Central memory CD8-positive, alpha-beta T cell (primary cell): ENCODE measurements around the gene FUT4.

ENCODE experiments used
- ATAC-seq: fragments of 150-1000 bp; cut with Tn5 transposase; replicated peaks from 2 replicates; pipeline ENCODE4 v1.10.0; 2022; ENCODE audit warnings: mild to moderate bottlenecking, moderate FRiP score, moderate number of reproducible peaks; ENCODE audit not compliant: poor library complexity, severe bottlenecking; ENCODE audit errors: extremely low read depth
- DNase-seq, 2 donors: peaks; one replicate each; pipeline ENCODE4 v3.0.0; 2021; ENCODE audit warnings: low spot score in 2 of 2
- H3K27ac Mint-ChIP-seq: one replicate; pipeline ENCODE4 v1.8.0; 2022; ENCODE audit warnings: low read depth, mild to moderate bottlenecking, moderate library complexity, mixed read lengths
- H3K27me3 Mint-ChIP-seq: one replicate; pipeline ENCODE4 v1.8.0; 2022; ENCODE audit warnings: mixed read lengths
- H3K36me3 Mint-ChIP-seq: one replicate; pipeline ENCODE4 v1.8.0; 2022; ENCODE audit warnings: mild to moderate bottlenecking, moderate library complexity, mixed read lengths; ENCODE audit not compliant: insufficient read depth
- H3K4me1 Mint-ChIP-seq: one replicate; pipeline ENCODE4 v1.8.0; 2022; ENCODE audit warnings: mixed read lengths
- H3K4me3 Mint-ChIP-seq: one replicate; pipeline ENCODE4 v1.8.0; 2022; ENCODE audit warnings: mild to moderate bottlenecking, moderate library complexity, mixed read lengths
- H3K9me3 Mint-ChIP-seq: one replicate; pipeline ENCODE4 v1.8.0; 2022; ENCODE audit warnings: mixed read lengths

FUT4 gene

DNA sequence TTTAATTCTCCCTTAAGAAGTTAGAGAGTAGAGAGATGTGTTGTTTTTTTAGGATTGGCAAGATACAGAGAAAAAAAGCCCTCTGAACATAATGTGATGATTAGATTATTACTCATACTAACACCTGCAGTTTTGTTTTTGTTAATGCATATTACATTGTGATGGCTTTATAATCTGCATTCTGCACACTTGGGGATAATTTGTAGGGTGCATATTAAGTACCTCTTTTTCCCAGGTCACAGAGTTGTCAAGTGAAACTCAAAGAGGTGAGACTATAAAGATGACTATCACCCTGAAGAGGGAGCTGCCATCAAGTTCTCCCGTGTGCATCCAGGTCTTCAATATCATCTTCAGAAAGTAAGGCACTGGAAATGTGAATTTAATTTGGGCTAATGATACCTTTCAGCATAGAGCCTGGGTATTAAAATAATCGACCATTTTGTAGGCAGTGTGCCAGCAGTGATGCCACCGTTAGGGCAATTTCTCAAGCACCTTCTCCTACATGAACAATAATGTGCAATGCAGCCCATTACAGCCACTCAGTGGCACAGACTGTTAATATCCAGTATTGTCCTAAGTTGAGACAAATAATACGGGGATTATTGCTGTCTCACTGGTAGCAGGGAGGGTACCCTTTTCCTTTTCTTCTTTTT is 39.6 kb downstream of the FUT4 start:
- no peak for DNase-seq
- H3K4me1 Mint-ChIP-seq = no peaks in the 10 kb centered on the region
- no peak overlapping the region for H3K4me3 Mint-ChIP-seq
- no peak overlapping the region for H3K27ac Mint-ChIP-seq
- H3K27me3 Mint-ChIP-seq = no peaks in the 10 kb centered on the region
- ATAC-seq = no peak
- no peaks in the 10 kb centered on the region for H3K36me3 Mint-ChIP-seq
- no peaks in the 10 kb centered on the region for H3K9me3 Mint-ChIP-seq

DNA sequence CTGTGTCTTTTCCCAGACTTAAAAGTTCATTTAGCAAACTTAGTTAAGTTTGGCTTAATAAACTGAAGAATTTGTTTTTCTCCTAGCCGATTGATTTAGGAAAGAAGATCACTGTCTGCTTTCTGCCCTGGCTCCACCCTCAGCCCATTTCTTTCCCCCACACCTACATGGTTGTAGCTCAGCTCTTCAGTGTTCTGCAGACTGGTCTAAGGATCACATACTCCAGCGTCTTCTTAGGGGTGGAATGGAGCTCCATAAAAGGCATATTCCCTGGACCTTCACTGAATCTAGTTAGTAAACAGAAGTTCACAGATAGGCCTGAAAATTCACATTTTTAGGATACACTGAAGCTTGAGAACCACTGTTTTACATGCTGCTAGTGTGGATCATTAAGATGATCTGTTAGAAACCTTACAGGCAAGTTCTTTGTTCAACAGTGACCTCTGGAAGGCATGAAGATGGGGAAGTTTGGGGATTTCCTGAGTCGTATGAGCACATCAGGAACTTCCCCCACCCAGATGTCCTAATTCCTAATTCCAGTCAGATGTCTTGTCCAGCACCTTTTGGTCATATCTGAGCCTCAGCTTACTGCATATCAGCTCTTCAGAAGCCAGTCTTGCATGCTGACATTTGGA is 40.3 kb downstream of the FUT4 start:
- H3K27ac Mint-ChIP-seq = no peak overlapping the region
- H3K4me1 Mint-ChIP-seq = no peaks in the 10 kb centered on the region
- no peak overlapping the region for H3K4me3 Mint-ChIP-seq
- ATAC-seq = no peak
- no peaks in the 10 kb centered on the region for H3K36me3 Mint-ChIP-seq
- no peaks in the 10 kb centered on the region for H3K27me3 Mint-ChIP-seq
- DNase-seq = no peak
- H3K9me3 Mint-ChIP-seq = no peaks in the 10 kb centered on the region

DNA sequence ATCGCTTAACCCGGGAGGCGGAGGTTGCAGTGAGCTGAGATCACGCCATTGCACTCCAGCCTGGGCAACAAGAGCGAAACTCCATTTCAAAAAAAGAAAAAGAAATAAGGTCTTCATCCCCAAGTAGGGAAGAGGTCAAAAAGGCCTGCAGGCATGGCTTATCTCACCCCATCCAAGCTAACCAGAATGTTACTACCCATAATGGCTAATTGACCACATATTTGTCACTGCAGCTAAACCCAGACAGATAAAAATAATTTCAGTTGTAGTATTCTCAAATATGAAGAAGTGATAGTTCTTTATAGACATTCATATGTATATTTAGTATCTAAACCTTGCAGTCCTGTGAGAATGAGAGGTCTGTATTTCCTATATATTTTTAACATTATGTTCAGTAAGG is 41.3 kb downstream of the FUT4 start:
- DNase-seq (no peak), ATAC-seq (no peak)
- Mint-ChIP-seq H3K27ac (no peak overlapping the region), H3K36me3 (no peaks in the 10 kb centered on the region), H3K9me3 (no peaks in the 10 kb centered on the region), H3K4me3 (no peak overlapping the region), H3K4me1 (no peaks in the 10 kb centered on the region), H3K27me3 (no peaks in the 10 kb centered on the region)

DNA sequence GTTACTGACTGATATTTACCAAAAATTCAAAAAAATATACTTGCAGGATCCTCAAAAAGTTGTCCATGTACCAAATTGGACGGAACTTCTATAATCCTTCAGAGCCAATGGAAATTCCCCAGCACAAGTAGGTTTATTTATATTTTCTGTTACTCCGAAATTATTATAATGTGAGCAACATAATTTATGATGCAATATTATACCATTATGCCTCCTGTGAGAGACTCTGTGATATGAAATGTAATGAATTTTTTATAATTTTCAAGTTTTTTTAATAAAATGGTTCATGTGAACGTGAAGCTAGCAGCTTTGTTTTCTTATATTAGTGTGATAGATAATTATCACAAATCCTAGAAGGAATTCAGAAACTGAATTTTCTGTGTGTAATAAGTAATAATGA is 41.7 kb downstream of the FUT4 start:
- no peak for ATAC-seq
- DNase-seq = no peak
- Mint-ChIP-seq H3K27ac (no peak overlapping the region), H3K36me3 (no peaks in the 10 kb centered on the region), H3K4me1 (no peaks in the 10 kb centered on the region), H3K9me3 (no peaks in the 10 kb centered on the region), H3K27me3 (no peaks in the 10 kb centered on the region), H3K4me3 (no peak overlapping the region)

DNA sequence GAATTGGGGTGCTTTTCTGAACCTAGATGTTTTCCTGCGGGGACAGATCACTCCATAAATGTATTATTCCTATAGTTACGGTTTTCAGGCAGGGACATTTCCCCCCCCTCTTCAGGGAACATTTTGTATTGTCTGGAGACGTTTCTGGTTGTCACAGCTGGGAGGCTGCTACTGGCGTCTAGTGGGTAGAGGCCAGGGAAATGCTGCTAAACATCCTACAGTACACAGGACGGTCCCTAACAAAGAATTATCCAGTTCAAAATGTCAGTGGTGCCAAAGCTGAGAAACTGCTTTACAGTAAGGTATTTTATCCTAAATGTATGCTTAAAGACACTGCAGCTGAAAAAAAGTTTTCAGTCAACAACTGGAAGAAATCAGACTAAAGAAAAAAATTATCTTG is 42.8 kb downstream of the FUT4 start:
- Mint-ChIP-seq H3K27ac (no peak overlapping the region), H3K27me3 (no peaks in the 10 kb centered on the region), H3K36me3 (no peaks in the 10 kb centered on the region), H3K9me3 (no peaks in the 10 kb centered on the region), H3K4me3 (no peak overlapping the region), H3K4me1 (no peaks in the 10 kb centered on the region)
- ATAC-seq (no peak), DNase-seq (no peak)

DNA sequence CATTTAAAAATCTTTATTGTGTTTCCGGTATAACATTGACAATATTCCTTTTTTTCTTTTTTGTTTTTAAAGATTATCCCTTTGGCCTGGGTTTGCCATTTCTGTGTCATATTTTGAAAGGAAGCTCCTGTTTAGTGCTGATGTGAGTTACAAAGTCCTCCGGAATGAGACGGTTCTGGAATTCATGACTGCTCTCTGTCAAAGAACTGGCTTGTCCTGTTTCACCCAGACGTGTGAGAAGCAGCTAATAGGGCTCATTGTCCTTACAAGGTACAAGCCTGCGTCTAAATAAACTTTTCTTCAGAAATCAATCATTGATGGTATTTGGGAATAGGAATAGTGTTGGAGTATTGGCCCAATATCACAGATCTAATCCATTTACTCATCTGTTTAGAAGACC is 43.3 kb downstream of the FUT4 start:
- Mint-ChIP-seq H3K27me3 (no peaks in the 10 kb centered on the region), H3K27ac (no peak overlapping the region), H3K36me3 (no peaks in the 10 kb centered on the region), H3K4me1 (no peaks in the 10 kb centered on the region), H3K9me3 (no peaks in the 10 kb centered on the region), H3K4me3 (no peak overlapping the region)
- DNase-seq (no peak), ATAC-seq (no peak)

DNA sequence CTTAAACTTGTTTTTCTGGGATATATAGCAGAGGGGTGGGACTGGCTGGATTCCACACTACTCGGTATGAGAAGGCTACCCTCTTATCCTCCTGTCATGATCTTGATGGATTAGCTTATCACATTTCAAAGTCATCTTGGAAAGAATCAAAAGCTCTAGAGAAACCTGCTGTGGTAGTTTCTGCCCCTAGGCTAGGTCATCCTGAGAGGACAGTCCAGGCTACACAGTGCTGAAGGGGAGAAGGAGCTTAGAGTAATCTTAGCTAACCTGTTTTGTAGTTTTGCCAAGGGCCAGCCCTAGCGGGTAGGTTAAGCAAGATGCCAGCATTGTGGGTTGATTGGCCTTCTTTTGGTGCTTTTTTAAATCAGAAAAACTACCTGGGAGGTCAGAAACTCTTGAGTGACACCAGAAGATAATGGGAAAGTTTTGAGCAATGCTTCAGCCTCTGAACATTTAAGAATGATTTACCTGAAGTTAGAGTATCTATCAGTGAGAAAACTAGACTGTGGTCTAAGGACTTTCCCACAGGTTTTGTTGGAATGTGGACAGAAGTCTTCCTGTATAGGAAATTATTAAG is 44.7 kb downstream of the FUT4 start:
- no peak overlapping the region for H3K4me3 Mint-ChIP-seq
- ATAC-seq (no peak), DNase-seq (no peak)
- no peaks in the 10 kb centered on the region for H3K4me1 Mint-ChIP-seq
- H3K9me3 Mint-ChIP-seq = no peaks in the 10 kb centered on the region
- H3K27me3 Mint-ChIP-seq = no peaks in the 10 kb centered on the region
- no peaks in the 10 kb centered on the region for H3K36me3 Mint-ChIP-seq
- no peak overlapping the region for H3K27ac Mint-ChIP-seq

DNA sequence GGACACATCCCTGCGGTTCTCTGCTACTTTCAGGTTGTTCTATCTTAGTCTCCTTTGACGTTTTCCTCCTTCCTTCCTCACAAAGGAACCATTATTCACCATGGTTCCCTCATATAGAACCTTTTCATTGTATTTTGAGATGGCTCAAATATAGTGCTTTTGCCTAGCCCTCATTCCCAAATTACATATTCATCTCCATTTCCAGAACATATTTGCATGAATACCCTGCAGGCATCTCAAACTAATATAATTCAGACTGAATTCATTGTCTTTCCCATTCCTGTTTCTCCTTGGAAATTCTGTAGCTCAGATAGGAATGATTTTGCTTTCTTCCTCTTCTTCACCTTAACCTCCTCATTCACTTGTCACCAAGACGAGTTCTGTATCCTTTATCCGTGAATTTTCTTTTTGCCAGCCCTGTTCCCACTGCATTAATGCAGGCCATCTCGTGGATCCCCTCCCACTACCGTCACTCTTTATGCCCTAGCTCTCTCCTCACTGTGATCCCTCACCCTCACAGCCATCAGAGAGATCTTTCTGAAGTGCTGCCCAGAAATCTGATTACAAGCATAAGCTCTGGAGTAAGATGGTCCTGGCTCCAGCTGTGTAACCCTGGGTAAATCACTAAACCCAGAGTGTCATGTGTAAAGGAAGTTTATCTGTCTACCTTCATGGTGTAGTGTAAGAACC is 46.8 kb downstream of the FUT4 start:
- DNase-seq = no peak
- Mint-ChIP-seq H3K9me3 (no peaks in the 10 kb centered on the region), H3K4me3 (no peak overlapping the region), H3K27me3 (no peaks in the 10 kb centered on the region), H3K36me3 (no peaks in the 10 kb centered on the region), H3K27ac (no peak overlapping the region), H3K4me1 (no peaks in the 10 kb centered on the region)
- ATAC-seq = no peak

DNA sequence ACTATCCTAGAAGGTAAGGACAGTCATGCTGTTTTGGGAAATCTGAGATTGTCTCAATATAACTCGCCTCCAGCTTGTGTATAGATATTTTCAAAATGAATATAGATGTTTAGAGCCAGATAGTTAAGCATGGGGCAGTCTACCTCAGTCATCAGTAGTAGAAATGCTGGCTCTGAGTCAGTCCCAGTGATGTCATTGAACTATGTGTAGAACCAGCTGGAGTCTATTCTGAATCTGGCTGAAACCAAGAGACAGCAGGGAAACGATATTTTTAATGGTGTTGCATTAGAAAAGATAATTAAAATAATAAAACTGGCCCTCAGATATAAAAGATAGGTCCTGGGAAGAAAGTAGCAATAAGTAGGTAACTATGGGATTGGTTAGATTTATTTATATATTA is 49.3 kb downstream of the FUT4 start:
- H3K27me3 Mint-ChIP-seq = no peaks in the 10 kb centered on the region
- H3K27ac Mint-ChIP-seq = no peak overlapping the region
- peaks cover 3% of the 10 kb centered on the region for H3K36me3 Mint-ChIP-seq
- H3K4me3 Mint-ChIP-seq = no peak overlapping the region
- H3K9me3 Mint-ChIP-seq = no peaks in the 10 kb centered on the region
- no peaks in the 10 kb centered on the region for H3K4me1 Mint-ChIP-seq
- DNase-seq (no peak), ATAC-seq (no peak)

DNA sequence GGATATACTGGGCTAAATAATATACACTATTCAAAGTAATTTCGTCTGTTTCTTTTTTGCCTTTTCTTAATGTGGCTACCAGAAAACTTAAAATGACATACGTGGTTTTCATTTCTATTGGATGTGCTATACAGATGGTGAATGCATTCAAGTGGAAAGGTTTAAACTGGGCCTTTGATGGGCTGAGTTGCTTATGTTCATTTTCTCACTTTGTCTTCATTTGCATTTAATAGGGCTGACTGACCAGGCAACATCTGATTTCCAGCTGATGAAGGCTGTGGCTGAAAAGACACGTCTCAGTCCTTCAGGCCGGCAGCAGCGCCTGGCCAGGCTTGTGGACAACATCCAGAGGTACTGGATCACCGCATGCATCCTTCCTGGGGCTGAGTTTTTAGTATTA is 51.4 kb downstream of the FUT4 start:
- no peak overlapping the region for H3K4me3 Mint-ChIP-seq
- no peaks in the 10 kb centered on the region for H3K27me3 Mint-ChIP-seq
- H3K4me1 Mint-ChIP-seq = no peaks in the 10 kb centered on the region
- DNase-seq = no peak
- no peak for ATAC-seq
- H3K36me3 Mint-ChIP-seq = peaks cover 3% of the 10 kb centered on the region
- H3K9me3 Mint-ChIP-seq = no peaks in the 10 kb centered on the region
- H3K27ac Mint-ChIP-seq = no peak overlapping the region

DNA sequence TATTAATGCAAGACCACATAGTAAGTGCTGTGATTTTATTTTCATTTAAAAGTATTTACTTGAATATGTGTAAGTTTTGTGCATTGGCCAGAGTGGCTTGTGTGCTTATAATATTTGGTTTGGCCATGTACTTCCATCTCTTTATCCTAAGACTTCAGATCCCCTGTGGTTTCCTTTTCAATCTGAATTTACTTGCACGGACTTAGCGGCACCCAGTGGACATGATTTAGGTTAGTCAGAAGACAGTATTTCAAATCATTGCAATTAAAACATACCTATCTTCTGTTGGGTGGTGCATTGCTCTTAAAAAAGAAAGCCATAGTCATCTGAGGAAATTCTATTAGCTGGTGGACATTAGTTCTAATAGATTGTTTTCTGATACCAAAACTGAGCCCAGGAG is 54.2 kb downstream of the FUT4 start:
- DNase-seq (no peak), ATAC-seq (no peak)
- Mint-ChIP-seq H3K36me3 (peaks cover 3% of the 10 kb centered on the region), H3K4me3 (no peak overlapping the region), H3K27me3 (no peaks in the 10 kb centered on the region), H3K4me1 (no peaks in the 10 kb centered on the region), H3K27ac (no peak overlapping the region), H3K9me3 (no peaks in the 10 kb centered on the region)
